GM21528 (cell line): Measurements from ENCODE around the gene SESN3.

ENCODE experiments used
- ATAC-seq: cut with Tn5 transposase; IDR thresholded peaks from one replicate; pipeline ENCODE4 v1.9.1; 2021; ENCODE audit warnings: mild to moderate bottlenecking, moderate library complexity; ENCODE audit not compliant: unreplicated experiment, low FRiP score

The SESN3 gene

DNA sequence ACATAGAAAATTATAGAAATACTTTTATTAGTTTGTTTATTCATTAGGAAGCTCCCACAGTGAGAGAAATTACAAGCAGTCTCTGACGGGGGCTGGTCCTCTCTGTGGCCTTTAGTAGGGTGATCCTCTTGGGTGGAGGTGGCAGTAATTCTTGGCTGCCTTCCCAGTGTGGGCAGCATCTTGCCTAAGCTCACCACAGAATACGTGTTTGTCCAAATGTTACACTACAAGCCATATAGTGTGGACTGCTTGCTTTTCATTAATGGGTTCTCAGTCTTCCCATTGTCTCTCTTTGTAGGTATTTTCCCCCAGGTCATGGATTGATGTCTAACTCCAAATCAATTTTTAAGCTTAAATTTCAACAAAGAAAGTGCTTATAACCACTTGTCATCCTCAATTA is 98.0 kb downstream of the SESN3 start:
- ATAC-seq, result no peak

DNA sequence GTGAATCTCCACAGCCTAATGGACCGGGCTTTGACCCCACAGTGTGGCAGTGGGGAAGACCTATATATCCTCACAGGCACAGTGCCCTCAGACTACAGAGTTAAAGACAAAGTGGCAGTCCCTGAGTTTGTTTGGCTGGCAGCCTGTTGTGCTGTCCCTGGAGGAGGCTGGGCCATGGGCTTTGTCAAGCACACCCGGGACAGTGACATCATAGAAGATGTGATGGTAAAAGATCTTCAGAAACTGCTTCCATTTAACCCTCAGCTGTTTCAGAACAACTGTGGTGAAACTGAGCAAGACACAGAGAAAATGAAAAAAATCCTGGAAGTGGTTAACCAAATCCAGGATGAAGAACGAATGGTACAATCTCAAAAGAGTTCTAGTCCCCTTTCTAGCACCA is 102.4 kb downstream of the SESN3 start:
- no peak for ATAC-seq

DNA sequence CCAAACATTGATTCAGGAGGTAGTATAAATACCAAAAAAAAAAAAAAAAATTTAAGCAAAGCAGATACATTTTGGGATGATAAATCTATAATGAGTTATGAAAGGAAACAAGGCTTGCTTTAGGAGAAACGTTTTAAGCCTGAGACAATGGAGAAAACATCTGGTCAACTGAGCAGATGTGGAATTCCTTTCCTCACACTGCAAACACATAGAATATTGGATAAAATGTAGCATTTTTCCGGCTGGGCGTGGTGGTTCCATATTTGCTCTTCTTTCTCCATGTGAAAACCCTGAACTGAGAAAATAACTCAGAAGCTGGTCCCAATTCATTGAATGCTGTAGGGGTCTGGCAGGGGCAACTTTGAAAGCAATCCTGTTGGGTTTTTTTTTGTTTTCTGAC is 107.4 kb downstream of the SESN3 start:
- ATAC-seq, result no peak

DNA sequence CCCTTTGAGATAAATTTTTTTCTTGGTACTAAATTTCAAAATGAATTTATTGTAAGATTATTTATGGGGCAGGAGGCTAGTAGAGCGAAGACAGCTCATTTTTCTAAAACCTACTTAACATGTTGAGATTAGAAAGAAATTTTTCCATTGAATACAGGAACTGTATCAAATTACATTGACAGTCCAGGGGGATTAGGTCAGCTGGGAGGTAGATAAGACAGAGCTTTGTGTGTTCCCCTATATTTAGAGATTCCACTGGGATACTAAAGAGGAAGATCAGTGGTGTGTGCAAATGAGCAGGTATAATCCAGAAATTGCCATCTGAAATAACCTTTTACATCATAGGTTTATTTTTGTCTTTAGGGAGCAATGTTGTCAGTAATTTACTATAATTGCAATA is 109.3 kb downstream of the SESN3 start:
- ATAC-seq, result no peak

DNA sequence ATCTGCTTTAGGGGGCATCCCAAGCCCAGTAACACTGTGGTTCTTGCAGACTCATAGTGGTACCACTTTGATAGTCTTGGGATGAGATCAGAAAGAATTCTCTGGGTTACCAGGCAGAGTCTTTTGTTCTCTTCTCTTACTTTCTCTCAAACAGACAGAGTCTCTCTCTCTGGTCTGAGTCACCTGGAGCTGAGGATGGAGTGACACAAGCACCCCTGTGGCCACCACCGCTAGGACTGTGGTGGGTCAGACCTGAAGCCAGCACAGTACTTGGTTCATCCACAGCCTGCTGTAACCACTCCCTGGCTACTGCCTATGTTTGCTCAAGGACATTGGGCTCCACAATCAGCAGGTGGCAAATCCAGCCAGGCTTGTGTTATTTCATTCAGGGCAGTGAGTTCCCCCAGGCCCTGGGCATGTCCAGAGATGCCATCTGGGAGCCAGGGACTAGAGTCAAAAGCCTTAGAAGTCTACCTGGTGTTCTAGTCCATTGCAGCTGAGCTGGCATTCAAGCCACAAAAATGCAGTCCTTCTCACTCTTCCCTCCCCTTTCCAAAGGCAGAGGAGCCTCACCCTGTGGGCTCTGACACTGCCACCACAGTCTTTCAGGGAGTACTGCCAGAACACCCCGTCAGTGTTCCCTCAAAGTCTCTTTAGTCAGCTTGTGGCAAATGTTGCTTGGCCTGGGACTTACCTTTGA is 111.5 kb downstream of the SESN3 start:
- ATAC-seq, result no peak

DNA sequence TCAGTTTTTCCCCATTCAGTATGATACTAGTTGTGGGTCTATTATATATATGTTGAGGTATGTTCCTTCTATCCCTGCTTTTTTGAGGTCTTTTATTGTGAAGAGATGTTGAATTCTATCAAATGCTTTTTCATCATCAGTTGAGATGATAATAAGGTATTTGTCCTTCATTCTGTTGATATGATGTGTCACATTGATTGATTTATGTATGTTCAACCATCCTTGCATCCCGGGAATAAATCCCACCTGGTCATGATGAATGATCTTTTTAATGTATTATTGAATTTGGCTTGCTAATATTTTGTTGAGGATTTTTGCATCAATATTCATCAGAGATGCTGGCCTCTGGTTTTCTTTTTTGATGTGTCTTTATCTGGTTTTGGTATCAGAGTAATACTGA is 115.4 kb downstream of the SESN3 start:
- ATAC-seq, result no peak
